ENCODE results near the gene STMP1.
A peak's percentile ranks its signal among the peaks of the same experiment; 100 is the strongest.

The STMP1 gene

DNA sequence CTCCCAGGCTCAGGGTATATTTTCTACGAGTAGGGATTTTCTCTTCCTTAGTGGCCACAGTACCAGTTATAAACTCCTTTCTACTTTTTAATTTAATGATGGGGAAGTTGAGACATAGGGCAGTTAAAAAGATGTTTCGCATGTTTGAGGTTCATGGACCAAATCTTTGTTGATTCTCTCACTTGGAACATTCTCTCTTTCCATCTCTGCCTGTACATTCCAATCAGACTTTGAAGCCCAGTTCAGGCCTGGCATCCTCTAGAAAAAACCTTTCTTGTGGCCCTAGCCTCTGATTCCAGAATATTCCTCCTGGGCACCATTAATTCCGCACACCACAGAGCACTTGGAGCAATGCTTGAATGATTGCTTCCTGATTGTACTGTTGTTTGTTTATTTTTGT is 47.2 kb downstream of the STMP1 start:
- Histone ChIP-seq H3K9ac (ENCODE audit: low read length in 5 of 5) (no peak overlapping the region), H3K4me3 (ENCODE audit: low read depth in 1 of 5, low read length in 5 of 5) (no peak overlapping the region), H3K36me3 (ENCODE audit: control insufficient read depth in 5 of 5, insufficient read depth in 5 of 5, low read length in 5 of 5) (no peaks in the 10 kb centered on the region), H3K27ac (ENCODE audit: low read depth, low read length) (no peak overlapping the region), H3K4me1 (ENCODE audit: control insufficient read depth in 5 of 5, insufficient read depth in 5 of 5, low read length in 5 of 5) (peaks cover 0 to 22% (median 3%) of the 10 kb centered on the region in 5 donors), H3K9me3 (ENCODE audit: control insufficient read depth in 5 of 5, low read length in 5 of 5) (no peaks in the 10 kb centered on the region), H3K27me3 (ENCODE audit: control insufficient read depth in 5 of 5, insufficient read depth in 4 of 5, low read length in 5 of 5) (peaks cover 0 to 4% (median 0%) of the 10 kb centered on the region in 5 donors)

DNA sequence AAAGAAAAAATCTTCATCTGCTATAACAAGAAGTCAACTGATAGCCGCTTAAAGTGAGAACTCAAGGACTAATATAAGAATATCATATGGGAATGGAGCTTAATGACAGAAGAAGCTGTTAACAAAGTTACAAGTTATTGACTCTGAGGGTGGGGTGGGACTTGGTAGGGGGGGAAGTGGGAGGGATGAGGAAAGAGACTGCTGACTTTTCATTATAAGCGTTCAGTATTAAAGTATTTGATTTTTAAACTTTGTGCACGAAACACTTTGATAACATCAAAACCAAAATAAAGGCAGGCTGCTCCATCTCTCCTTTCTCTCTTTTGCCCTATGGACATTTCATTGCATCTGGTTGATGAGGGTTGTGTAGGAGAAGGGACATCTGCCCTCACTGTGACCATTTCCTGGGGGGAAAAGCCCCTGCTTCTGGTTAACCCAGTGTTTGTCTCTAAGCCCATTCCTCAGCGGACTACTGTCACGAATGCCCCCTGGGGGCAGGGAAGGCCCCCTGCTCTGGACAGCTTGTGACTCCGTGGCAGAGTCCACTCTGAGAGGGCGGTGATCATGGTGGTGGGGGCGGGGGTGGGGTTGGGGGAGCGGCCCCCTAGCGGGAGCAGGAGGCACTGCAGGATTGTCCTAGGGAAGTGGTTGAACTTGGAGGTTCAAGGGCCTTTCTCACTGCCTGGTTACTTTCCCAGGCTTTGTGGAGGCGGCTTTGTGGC is 48.3 kb downstream of the STMP1 start:
- no peaks in the 10 kb centered on the region for H3K9me3 ChIP-seq (ENCODE audit: control insufficient read depth in 5 of 5, low read length in 5 of 5)
- no peak overlapping the region for H3K27ac ChIP-seq (ENCODE audit: low read depth, low read length)
- no peak overlapping the region for H3K4me3 ChIP-seq (ENCODE audit: low read depth in 1 of 5, low read length in 5 of 5)
- peaks cover 0 to 5% (median 0%) of the 10 kb centered on the region in 5 donors for H3K27me3 ChIP-seq (ENCODE audit: control insufficient read depth in 5 of 5, insufficient read depth in 4 of 5, low read length in 5 of 5)
- peaks cover 0 to 22% (median 3%) of the 10 kb centered on the region in 5 donors for H3K4me1 ChIP-seq (ENCODE audit: control insufficient read depth in 5 of 5, insufficient read depth in 5 of 5, low read length in 5 of 5)
- H3K36me3 ChIP-seq (ENCODE audit: control insufficient read depth in 5 of 5, insufficient read depth in 5 of 5, low read length in 5 of 5): no peaks in the 10 kb centered on the region
- H3K9ac ChIP-seq (ENCODE audit: low read length in 5 of 5): no peak overlapping the region

- no peak overlapping the region for H3K27ac ChIP-seq (ENCODE audit: low read depth, low read length)
Measured at GRCh38 chr7:135711139-135711469, 48.8 kb downstream of the STMP1 start.

DNA sequence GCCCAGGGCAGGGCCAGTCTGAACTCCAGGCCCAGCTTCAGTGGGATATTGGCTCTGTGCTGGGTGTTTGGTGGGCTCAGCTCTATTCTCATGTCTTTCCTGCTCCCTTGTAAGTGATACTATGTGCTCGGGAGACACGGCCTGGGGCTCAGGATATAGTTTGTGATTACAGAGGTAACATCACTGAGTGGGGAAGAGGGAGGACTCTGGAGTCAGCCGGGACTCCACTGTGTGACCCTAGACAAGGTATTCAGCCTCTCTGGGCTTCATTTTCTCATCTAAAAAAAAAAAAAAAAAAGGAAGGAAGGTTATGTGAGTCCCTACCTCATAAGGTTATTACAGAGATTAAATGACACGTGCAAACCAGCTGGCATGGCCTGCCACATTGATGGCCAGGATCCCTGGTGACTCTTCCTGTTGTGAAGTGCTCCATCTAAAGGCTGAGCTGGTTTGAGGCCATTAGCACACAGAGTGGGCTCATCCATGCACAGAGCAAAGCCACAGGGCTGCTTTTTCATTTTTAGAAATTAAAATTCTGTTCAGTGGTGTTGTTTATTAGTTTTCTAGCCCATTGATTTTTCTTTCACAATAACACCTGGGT is 50.0 kb downstream of the STMP1 start:
- no peak overlapping the region for H3K4me3 ChIP-seq (ENCODE audit: low read depth in 1 of 5, low read length in 5 of 5)
- H3K4me1 ChIP-seq (ENCODE audit: control insufficient read depth in 5 of 5, insufficient read depth in 5 of 5, low read length in 5 of 5): peaks cover 0 to 22% (median 3%) of the 10 kb centered on the region in 5 donors
- H3K9me3 ChIP-seq (ENCODE audit: control insufficient read depth in 5 of 5, low read length in 5 of 5): no peaks in the 10 kb centered on the region

More at GRCh38 chr7:135711139-135711469, 48.8 kb downstream of the STMP1 start:
- no peaks in the 10 kb centered on the region for H3K9me3 ChIP-seq (ENCODE audit: control insufficient read depth in 5 of 5, low read length in 5 of 5)
- H3K27me3 ChIP-seq (ENCODE audit: control insufficient read depth in 5 of 5, insufficient read depth in 4 of 5, low read length in 5 of 5): peaks cover 0 to 5% (median 0%) of the 10 kb centered on the region in 5 donors
- H3K9ac ChIP-seq (ENCODE audit: low read length in 5 of 5): no peak overlapping the region
- no peak overlapping the region for H3K4me3 ChIP-seq (ENCODE audit: low read depth in 1 of 5, low read length in 5 of 5)
- no peaks in the 10 kb centered on the region for H3K36me3 ChIP-seq (ENCODE audit: control insufficient read depth in 5 of 5, insufficient read depth in 5 of 5, low read length in 5 of 5)
- H3K4me1 ChIP-seq (ENCODE audit: control insufficient read depth in 5 of 5, insufficient read depth in 5 of 5, low read length in 5 of 5): peaks cover 0 to 22% (median 3%) of the 10 kb centered on the region in 5 donors

GRCh38 chr7:135712796-135713195 is 50.5 kb downstream of the STMP1 start:
- no peak overlapping the region for H3K27ac ChIP-seq (ENCODE audit: low read depth, low read length)
- no peak overlapping the region for H3K9ac ChIP-seq (ENCODE audit: low read length in 5 of 5)
- peaks cover 0 to 5% (median 0%) of the 10 kb centered on the region in 5 donors for H3K27me3 ChIP-seq (ENCODE audit: control insufficient read depth in 5 of 5, insufficient read depth in 4 of 5, low read length in 5 of 5)
- peaks cover 0 to 17% (median 3%) of the 10 kb centered on the region in 5 donors for H3K4me1 ChIP-seq (ENCODE audit: control insufficient read depth in 5 of 5, insufficient read depth in 5 of 5, low read length in 5 of 5)
- no peaks in the 10 kb centered on the region for H3K9me3 ChIP-seq (ENCODE audit: control insufficient read depth in 5 of 5, low read length in 5 of 5)
- peak overlapping the region in 1 of 5 donors; percentile 19 for H3K4me3 ChIP-seq (ENCODE audit: low read depth in 1 of 5, low read length in 5 of 5)
- no peaks in the 10 kb centered on the region for H3K36me3 ChIP-seq (ENCODE audit: control insufficient read depth in 5 of 5, insufficient read depth in 5 of 5, low read length in 5 of 5)

More for the DNA sequence above, 50.0 kb downstream of the STMP1 start:
- Histone ChIP-seq H3K9ac (ENCODE audit: low read length in 5 of 5) (no peak overlapping the region), H3K27ac (ENCODE audit: low read depth, low read length) (no peak overlapping the region), H3K36me3 (ENCODE audit: control insufficient read depth in 5 of 5, insufficient read depth in 5 of 5, low read length in 5 of 5) (no peaks in the 10 kb centered on the region), H3K27me3 (ENCODE audit: control insufficient read depth in 5 of 5, insufficient read depth in 4 of 5, low read length in 5 of 5) (peaks cover 0 to 5% (median 0%) of the 10 kb centered on the region in 5 donors)

- Histone ChIP-seq H3K36me3 (ENCODE audit: control insufficient read depth in 5 of 5, insufficient read depth in 5 of 5, low read length in 5 of 5) (no peaks in the 10 kb centered on the region), H3K27me3 (ENCODE audit: control insufficient read depth in 5 of 5, insufficient read depth in 4 of 5, low read length in 5 of 5) (peaks cover 0 to 5% (median 2%) of the 10 kb centered on the region in 5 donors), H3K4me1 (ENCODE audit: control insufficient read depth in 5 of 5, insufficient read depth in 5 of 5, low read length in 5 of 5) (peaks cover 0 to 14% (median 3%) of the 10 kb centered on the region in 5 donors), H3K4me3 (ENCODE audit: low read depth in 1 of 5, low read length in 5 of 5) (no peak overlapping the region), H3K27ac (ENCODE audit: low read depth, low read length) (no peak overlapping the region), H3K9ac (ENCODE audit: low read length in 5 of 5) (no peak overlapping the region), H3K9me3 (ENCODE audit: control insufficient read depth in 5 of 5, low read length in 5 of 5) (no peaks in the 10 kb centered on the region)
Measured at GRCh38 chr7:135713836-135714470, 51.6 kb downstream of the STMP1 start.

- H3K27me3 ChIP-seq (ENCODE audit: control insufficient read depth in 5 of 5, insufficient read depth in 4 of 5, low read length in 5 of 5): peaks cover 0 to 5% (median 2%) of the 10 kb centered on the region in 5 donors
- H3K9ac ChIP-seq (ENCODE audit: low read length in 5 of 5): no peak overlapping the region
- peaks cover 0 to 14% (median 3%) of the 10 kb centered on the region in 5 donors for H3K4me1 ChIP-seq (ENCODE audit: control insufficient read depth in 5 of 5, insufficient read depth in 5 of 5, low read length in 5 of 5)
- no peak overlapping the region for H3K27ac ChIP-seq (ENCODE audit: low read depth, low read length)
- H3K4me3 ChIP-seq (ENCODE audit: low read depth in 1 of 5, low read length in 5 of 5): no peak overlapping the region
- no peaks in the 10 kb centered on the region for H3K36me3 ChIP-seq (ENCODE audit: control insufficient read depth in 5 of 5, insufficient read depth in 5 of 5, low read length in 5 of 5)
- no peaks in the 10 kb centered on the region for H3K9me3 ChIP-seq (ENCODE audit: control insufficient read depth in 5 of 5, low read length in 5 of 5)
Measured at GRCh38 chr7:135714534-135715009, 52.3 kb downstream of the STMP1 start.

- Histone ChIP-seq H3K27me3 (ENCODE audit: control insufficient read depth in 5 of 5, insufficient read depth in 4 of 5, low read length in 5 of 5) (peaks cover 0 to 5% (median 2%) of the 10 kb centered on the region in 5 donors), H3K4me3 (ENCODE audit: low read depth in 1 of 5, low read length in 5 of 5) (no peak overlapping the region), H3K27ac (ENCODE audit: low read depth, low read length) (no peak overlapping the region), H3K4me1 (ENCODE audit: control insufficient read depth in 5 of 5, insufficient read depth in 5 of 5, low read length in 5 of 5) (peaks cover 0 to 14% (median 3%) of the 10 kb centered on the region in 5 donors), H3K36me3 (ENCODE audit: control insufficient read depth in 5 of 5, insufficient read depth in 5 of 5, low read length in 5 of 5) (no peaks in the 10 kb centered on the region), H3K9me3 (ENCODE audit: control insufficient read depth in 5 of 5, low read length in 5 of 5) (no peaks in the 10 kb centered on the region), H3K9ac (ENCODE audit: low read length in 5 of 5) (no peak overlapping the region)
Measured at GRCh38 chr7:135715055-135715522, 52.8 kb downstream of the STMP1 start.

GRCh38 chr7:135715673-135716072 is 53.4 kb downstream of the STMP1 start:
- H3K9me3 ChIP-seq (ENCODE audit: control insufficient read depth in 5 of 5, low read length in 5 of 5): no peaks in the 10 kb centered on the region
- H3K9ac ChIP-seq (ENCODE audit: low read length in 5 of 5): no peak overlapping the region
- peaks cover 0 to 5% (median 2%) of the 10 kb centered on the region in 5 donors for H3K27me3 ChIP-seq (ENCODE audit: control insufficient read depth in 5 of 5, insufficient read depth in 4 of 5, low read length in 5 of 5)
- H3K4me1 ChIP-seq (ENCODE audit: control insufficient read depth in 5 of 5, insufficient read depth in 5 of 5, low read length in 5 of 5): peaks cover 0 to 14% (median 3%) of the 10 kb centered on the region in 5 donors
- no peak overlapping the region for H3K27ac ChIP-seq (ENCODE audit: low read depth, low read length)
- H3K36me3 ChIP-seq (ENCODE audit: control insufficient read depth in 5 of 5, insufficient read depth in 5 of 5, low read length in 5 of 5): no peaks in the 10 kb centered on the region
- H3K4me3 ChIP-seq (ENCODE audit: low read depth in 1 of 5, low read length in 5 of 5): no peak overlapping the region
